Measurements from ENCODE around the gene TMEM119. TPM values are rescaled to one million over a fixed set of nuclear protein-coding genes. Genes with fewer than 3 reads are reported as not detected.

TMEM119 gene
- total RNA-seq, 1 donor from 2014 or later: 27.2 TPM

GRCh38 chr12:108643941-108644810 is 46.3 kb upstream of the TMEM119 start:
- no peaks in the 10 kb centered on the region for H3K27me3 Mint-ChIP-seq
- no peak overlapping the region for H3K27ac Mint-ChIP-seq
- DNase-seq (ENCODE audit: extremely low spot score, unreplicated experiment): no peak
- peaks cover 28% of the 10 kb centered on the region for H3K36me3 Mint-ChIP-seq
- no peaks in the 10 kb centered on the region for H3K9me3 Mint-ChIP-seq
- no peak overlapping the region for H3K4me3 Mint-ChIP-seq
- peaks cover 29% of the 10 kb centered on the region for H3K4me1 Mint-ChIP-seq (ENCODE audit: unreplicated experiment)
- no peak for TF ChIP-seq CTCF (conservative IDR thresholded peaks at IDR 0.05)

DNA sequence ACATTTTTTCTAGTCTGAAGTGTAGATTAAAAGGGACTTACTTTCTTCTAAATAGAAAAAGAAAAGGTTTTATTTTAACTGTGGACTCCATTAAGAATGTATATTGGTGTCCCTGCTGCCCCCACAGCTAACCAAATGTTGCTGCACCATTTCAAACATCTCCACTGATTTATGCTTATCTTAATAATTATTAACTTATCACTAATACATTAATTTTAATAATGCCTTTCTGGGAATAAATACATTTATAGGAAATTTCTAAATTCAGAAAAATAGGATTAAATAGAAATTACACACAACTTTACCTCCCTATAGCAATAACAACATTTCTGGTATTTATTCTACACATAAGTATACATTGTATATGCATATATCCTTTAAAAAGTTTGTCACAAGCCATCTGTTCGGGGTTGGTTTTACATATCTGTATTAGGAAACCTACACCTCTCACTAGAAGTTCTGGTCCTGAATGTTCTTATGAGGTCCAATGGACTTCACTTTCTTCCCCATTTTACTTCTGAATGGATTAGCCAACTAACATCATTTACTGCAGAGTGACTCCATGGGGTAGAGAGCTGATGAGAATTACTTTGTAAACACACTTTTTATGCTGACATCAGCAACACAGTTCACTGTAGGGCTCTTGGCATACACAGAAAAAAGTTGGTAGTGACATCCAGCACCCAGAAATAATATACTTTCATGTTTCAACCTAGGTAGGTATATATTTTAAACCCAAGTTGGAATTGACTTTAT is 45.2 kb upstream of the TMEM119 start:
- Mint-ChIP-seq H3K9me3 (no peaks in the 10 kb centered on the region), H3K4me1 (ENCODE audit: unreplicated experiment) (peaks cover 40% of the 10 kb centered on the region), H3K4me3 (no peak overlapping the region), H3K27ac (no peak overlapping the region), H3K36me3 (peaks cover 20% of the 10 kb centered on the region), H3K27me3 (no peaks in the 10 kb centered on the region)
- DNase-seq (ENCODE audit: extremely low spot score, unreplicated experiment): no peak
- no peak for TF ChIP-seq CTCF (conservative IDR thresholded peaks at IDR 0.05)

- no peak for TF ChIP-seq CTCF (conservative IDR thresholded peaks at IDR 0.05)
- H3K36me3 Mint-ChIP-seq: peaks cover 20% of the 10 kb centered on the region
- peak overlapping the region; percentile 25 for H3K27ac Mint-ChIP-seq
- no peak for DNase-seq (ENCODE audit: extremely low spot score, unreplicated experiment)
- no peaks in the 10 kb centered on the region for H3K27me3 Mint-ChIP-seq
- H3K4me3 Mint-ChIP-seq: no peak overlapping the region
- H3K9me3 Mint-ChIP-seq: no peaks in the 10 kb centered on the region
- H3K4me1 Mint-ChIP-seq (ENCODE audit: unreplicated experiment): peaks cover 47% of the 10 kb centered on the region
These were observed 44.5 kb upstream of the TMEM119 start for GRCh38 chr12:108642269-108642870.

- H3K36me3 Mint-ChIP-seq: peaks cover 17% of the 10 kb centered on the region
- H3K4me1 Mint-ChIP-seq (ENCODE audit: unreplicated experiment): peaks cover 50% of the 10 kb centered on the region
- no peak for TF ChIP-seq CTCF (conservative IDR thresholded peaks at IDR 0.05)
- DNase-seq (ENCODE audit: extremely low spot score, unreplicated experiment): no peak
- H3K27ac Mint-ChIP-seq: peak overlapping the region; percentile 25
- H3K27me3 Mint-ChIP-seq: no peaks in the 10 kb centered on the region
- H3K4me3 Mint-ChIP-seq: no peak overlapping the region
- H3K9me3 Mint-ChIP-seq: no peaks in the 10 kb centered on the region
These were observed 43.8 kb upstream of the TMEM119 start for GRCh38 chr12:108641446-108642268.

GRCh38 chr12:108640802-108641445 is 43.0 kb upstream of the TMEM119 start:
- no peak for TF ChIP-seq CTCF (conservative IDR thresholded peaks at IDR 0.05)
- no peak for DNase-seq (ENCODE audit: extremely low spot score, unreplicated experiment)
- no peaks in the 10 kb centered on the region for H3K9me3 Mint-ChIP-seq
- H3K4me3 Mint-ChIP-seq: no peak overlapping the region
- peaks cover 11% of the 10 kb centered on the region for H3K36me3 Mint-ChIP-seq
- H3K4me1 Mint-ChIP-seq (ENCODE audit: unreplicated experiment): peaks cover 52% of the 10 kb centered on the region
- no peak overlapping the region for H3K27ac Mint-ChIP-seq
- no peaks in the 10 kb centered on the region for H3K27me3 Mint-ChIP-seq

Data from type B pancreatic cell (in vitro differentiated cells).